Panc1 (cell line): ENCODE data around the gene AHNAK. TPM values are rescaled to one million over a fixed set of nuclear protein-coding genes. Genes with fewer than 3 reads are reported as not detected.

ENCODE experiments used
- ATAC-seq: fragments of 200-7000 bp; cut with Tn5 transposase; 2 replicates; pipeline ENCODE4 v1.9.1; 2020; ENCODE audit warnings: mild to moderate bottlenecking, moderate library complexity
- BruUV-seq: library from RNA; stranded (reverse); fragments of 400-500 nt; replicated peaks from 2 replicates; lab custom pipeline; 2021; lab: Mats Ljungman, UMichigan
- CTCF ChIA-PET: fragments of 300-600 bp; sonication (Branson Sonifier 250); formaldehyde crosslinking; loops from one replicate; lab custom pipeline; 2022; ENCODE audit warnings: antibody characterized with exemption; lab: Charles Lee
- POLR2A ChIA-PET: fragments of 300-600 bp; sonication (Branson Sonifier 250); formaldehyde crosslinking; loops from one replicate; lab custom pipeline; 2022; ENCODE audit warnings: antibody characterized with exemption; lab: Charles Lee
- DNase-seq: peaks from one replicate; pipeline ENCODE4 v3.0.0-alpha.2; 2010; ENCODE audit warnings: low read depth, low spot score
- H3K27ac ChIP-seq: 2 replicates; pipeline ENCODE4 v1.5.1; 2011; ENCODE audit warnings: mild to moderate bottlenecking, low read length, inconsistent platforms
- H3K27me3 ChIP-seq: fragments of 200-500 bp; sonication (Bioruptor generic); 2 replicates; pipeline ENCODE4 v1.6.0; 2014; ENCODE audit warnings: low read length, inconsistent platforms; ENCODE audit not compliant: control insufficient read depth, insufficient read depth
- H3K36me3 ChIP-seq: fragments of 200-500 bp; sonication (Bioruptor generic); 2 replicates; pipeline ENCODE4 v1.5.1; 2014; ENCODE audit warnings: inconsistent platforms, mild to moderate bottlenecking, low read length, moderate library complexity; ENCODE audit not compliant: control insufficient read depth, insufficient read depth
- H3K4me1 ChIP-seq: 2 replicates; pipeline ENCODE4 v1.5.1; 2011; ENCODE audit warnings: inconsistent platforms, mild to moderate bottlenecking, low read length, moderate library complexity; ENCODE audit not compliant: control insufficient read depth, insufficient read depth
- H3K4me3 ChIP-seq, 2 experiments: 2 replicates each; pipeline ENCODE4 v1.5.1; 2011 to 2012; ENCODE audit warnings: low read depth in 2 of 2, low read length in 2 of 2, mild to moderate bottlenecking in 2 of 2, inconsistent platforms in 1 of 2, moderate library complexity in 1 of 2
- H3K9me3 ChIP-seq: fragments of 200-500 bp; sonication (Bioruptor generic); 2 replicates; pipeline ENCODE4 v1.5.1; 2014; ENCODE audit warnings: low read depth, mild to moderate bottlenecking, inconsistent platforms, low read length, moderate library complexity; ENCODE audit not compliant: control insufficient read depth, insufficient read depth
- CTCF ChIP-seq: fragments of 450-650 bp; IDR thresholded peaks from 2 replicates; pipeline ENCODE4 v1.5.1; 2017; ENCODE audit warnings: mild to moderate bottlenecking
- POLR2AphosphoS5 ChIP-seq: IDR thresholded peaks from 2 replicates; pipeline ENCODE4 v1.6.1; 2012; ENCODE audit warnings: mild to moderate bottlenecking, low read depth, low read length, moderate library complexity
- REST ChIP-seq, 2 experiments: IDR thresholded peaks; 2 replicates each; pipeline ENCODE4 v1.6.1; 2011 to 2012; ENCODE audit warnings: low read depth in 2 of 2, control low read depth in 1 of 2, low read length in 1 of 2, mild to moderate bottlenecking in 1 of 2, moderate library complexity in 1 of 2; ENCODE audit not compliant: insufficient read depth in 1 of 2
- SIN3A ChIP-seq: IDR thresholded peaks from 2 replicates; pipeline ENCODE4 v1.6.1; 2012; ENCODE audit warnings: low read depth, mild to moderate bottlenecking, low read length, moderate library complexity, borderline replicate concordance; ENCODE audit not compliant: insufficient read depth
- TCF7L2 ChIP-seq: IDR thresholded peaks from 2 replicates; pipeline ENCODE4 v1.6.1; 2011; ENCODE audit warnings: mild to moderate bottlenecking, low read depth, low read length, inconsistent platforms
- in situ Hi-C: cut with HindIII; loops from 2 replicates; pipeline ENCODE4 v1.10.0; 2016; ENCODE audit warnings: low sequenced_read_pairs, low pct_unique_long_range_greater_than_20kb
- intact Hi-C: fragments of 100-400 bp; cut with micrococcal nuclease; formaldehyde crosslinking; loops from one replicate; pipeline ENCODE4 v1.10.0; 2022; ENCODE audit not compliant: unreplicated experiment
- total RNA-seq: library from RNA; stranded (reverse); gene quantifications from one replicate; pipeline ENCODE4 v1.2.1, GENCODE V29; 2021; ENCODE audit not compliant: unreplicated experiment

Gene AHNAK
- total RNA-seq, 1 experiment from 2014 or later = 844 TPM

- Histone ChIP-seq H3K27ac (peak overlapping the region; percentile 88), H3K4me1 (peaks cover 47% of the 10 kb centered on the region), H3K36me3 (no peaks in the 10 kb centered on the region), H3K4me3 (no peak overlapping the region), H3K27me3 (no peaks in the 10 kb centered on the region), H3K9me3 (no peaks in the 10 kb centered on the region)
- no peak for DNase-seq
- ChIA-PET POLR2A (no interaction called here), CTCF (interaction anchor here (0.6 kb wide), 1 partner anchor 187 kb away, joined by 5 read pairs; no protein-coding TSS in a partner anchor)
- intact Hi-C loops (no loop called here), in situ Hi-C loops (no loop called here)
- BruUV-seq = no TSS peak
- no peak for TF ChIP-seq SIN3A
- TF ChIP-seq TCF7L2 = no peak
- no peak for TF ChIP-seq CTCF
- no peak for TF ChIP-seq REST (IDR thresholded peaks at IDR 0.05; ENCODE audit: insufficient read depth in 1 of 2, low read depth in 2 of 2, low read length in 1 of 2)
- TF ChIP-seq POLR2AphosphoS5 = no peak
- ATAC-seq = no peak
Measured at GRCh38 chr11:62446091-62446490, 100.5 kb downstream of the AHNAK start.

GRCh38 chr11:62445314-62445740 lies 101.3 kb downstream of the AHNAK start:
- in situ Hi-C loops = no loop called here
- no peaks in the 10 kb centered on the region for H3K9me3 ChIP-seq

More at GRCh38 chr11:62445314-62445740, 101.3 kb downstream of the AHNAK start:
- Histone ChIP-seq H3K4me3 (no peak overlapping the region), H3K27me3 (no peaks in the 10 kb centered on the region), H3K27ac (peak overlapping the region; percentile 88), H3K4me1 (peaks cover 47% of the 10 kb centered on the region), H3K36me3 (no peaks in the 10 kb centered on the region)
- BruUV-seq = no TSS peak
- intact Hi-C loops = no loop called here
- TF ChIP-seq POLR2AphosphoS5 = no peak
- no peak for TF ChIP-seq TCF7L2
- no peak for TF ChIP-seq REST (IDR thresholded peaks at IDR 0.05; ENCODE audit: insufficient read depth in 1 of 2, low read depth in 2 of 2, low read length in 1 of 2)
- no peak for TF ChIP-seq CTCF
- no peak for TF ChIP-seq SIN3A
- CTCF ChIA-PET = interaction anchor here (0.7 kb wide), 1 partner anchor 10 kb away, joined by 4 read pairs; no protein-coding TSS in a partner anchor
- POLR2A ChIA-PET = interaction anchor here (0.6 kb wide), 1 partner anchor 98 kb away, joined by 4 read pairs; no protein-coding TSS in a partner anchor
- ATAC-seq = no peak
- DNase-seq = no peak
